Measurements from ENCODE around the gene FEM1B. TPM values are rescaled to one million over a fixed set of nuclear protein-coding genes. Genes with fewer than 3 reads are reported as not detected.
A peak's percentile ranks its signal among the peaks of the same experiment; 100 is the strongest.

FEM1B gene
- total and polyA plus RNA-seq, 7 donors = 11.4 to 64.2 (median 54.7) TPM

- no peak for DNase-seq
- H3K9me3 ChIP-seq = no peaks in the 10 kb centered on the region
- H3K36me3 ChIP-seq = no peaks in the 10 kb centered on the region
- no peaks in the 10 kb centered on the region for H3K27me3 ChIP-seq
- no peak overlapping the region for H3K27ac ChIP-seq
- 47 to 48% methylated on average over 3 of the region's 3 CpGs for WGBS, 2 donors
- intact Hi-C loops (cut with DNase I) = no loop called here
- H3K4me1 ChIP-seq = peaks cover 0 to 26% (median 19%) of the 10 kb centered on the region in 4 donors
- TF ChIP-seq EP300 (IDR thresholded peaks at IDR 0.05) = no peak
- TF ChIP-seq POLR2AphosphoS5 (IDR thresholded peaks at IDR 0.05) = no peak
- TF ChIP-seq CTCF (IDR thresholded peaks at IDR 0.05) = no peak
- no peak for TF ChIP-seq POLR2A (IDR thresholded peaks at IDR 0.05)
- H3K4me3 ChIP-seq = no peak overlapping the region
Observed at GRCh38 chr15:68268405-68268804, 9.1 kb upstream of the FEM1B start.

GRCh38 chr15:68271854-68272471 is 5.6 kb upstream of the FEM1B start:
- H3K4me1 ChIP-seq = peaks cover 0 to 57% (median 29%) of the 10 kb centered on the region in 4 donors
- WGBS, 2 donors = 72 to 77% methylated on average over 11 of the region's 11 CpGs
- no peak for DNase-seq

GRCh38 chr15:68272721-68273271 is 4.7 kb upstream of the FEM1B start:
- Histone ChIP-seq H3K4me3 (no peak overlapping the region), H3K4me1 (peaks cover 0 to 57% (median 29%) of the 10 kb centered on the region in 4 donors), H3K36me3 (no peaks in the 10 kb centered on the region), H3K27ac (peak overlapping the region; percentile 81 to 98 (median 84)), H3K27me3 (no peaks in the 10 kb centered on the region), H3K9me3 (no peaks in the 10 kb centered on the region)
- 83 to 84% methylated on average over 1 of the region's 1 CpG for WGBS, 2 donors
- DNase-seq = no peak
- intact Hi-C loops (cut with DNase I) = no loop called here
- no peak for TF ChIP-seq POLR2A (IDR thresholded peaks at IDR 0.05)
- no peak for TF ChIP-seq CTCF (IDR thresholded peaks at IDR 0.05)
- TF ChIP-seq EP300 (IDR thresholded peaks at IDR 0.05) = no peak
- peak in 1 of 4 donors; percentile 22 for TF ChIP-seq POLR2AphosphoS5 (IDR thresholded peaks at IDR 0.05)

More at GRCh38 chr15:68271854-68272471, 5.6 kb upstream of the FEM1B start:
- Histone ChIP-seq H3K4me3 (peak overlapping the region in 1 of 4 donors; percentile 4), H3K27me3 (no peaks in the 10 kb centered on the region), H3K9me3 (no peaks in the 10 kb centered on the region), H3K36me3 (no peaks in the 10 kb centered on the region), H3K27ac (peak overlapping the region; percentile 81 to 98 (median 84))
- TF ChIP-seq POLR2AphosphoS5 (IDR thresholded peaks at IDR 0.05) (peak in 1 of 4 donors; percentile 17), EP300 (IDR thresholded peaks at IDR 0.05) (no peak)
- intact Hi-C loops (cut with DNase I) = no loop called here

GRCh38 chr15:68274201-68274848 is 3.2 kb upstream of the FEM1B start:
- intact Hi-C loops (cut with DNase I) = no loop called here
- H3K36me3 ChIP-seq = no peaks in the 10 kb centered on the region
- H3K27ac ChIP-seq = peak overlapping the region; percentile 81 to 98 (median 91)
- TF ChIP-seq POLR2A (IDR thresholded peaks at IDR 0.05) (no peak), EP300 (IDR thresholded peaks at IDR 0.05) (no peak)
- WGBS, 2 donors = 63 to 75% methylated on average over 5 of the region's 5 CpGs
- no peak for DNase-seq
- H3K4me1 ChIP-seq = peaks cover 0 to 57% (median 32%) of the 10 kb centered on the region in 4 donors
- H3K9me3 ChIP-seq = no peaks in the 10 kb centered on the region
- H3K27me3 ChIP-seq = no peaks in the 10 kb centered on the region
- H3K4me3 ChIP-seq = no peak overlapping the region

- no peaks in the 10 kb centered on the region for H3K36me3 ChIP-seq
- 66 to 78% methylated on average over 3 of the region's 3 CpGs for WGBS, 2 donors
- peaks cover 0 to 63% (median 41%) of the 10 kb centered on the region in 4 donors for H3K4me1 ChIP-seq
- H3K9me3 ChIP-seq = no peaks in the 10 kb centered on the region
- DNase-seq = no peak
- intact Hi-C loops (cut with DNase I) = loop anchor here (5.0 kb wide), 1 partner anchor 438 kb away; no protein-coding TSS in a partner anchor
- H3K27me3 ChIP-seq = no peaks in the 10 kb centered on the region
- TF ChIP-seq EP300 (IDR thresholded peaks at IDR 0.05) (no peak), POLR2AphosphoS5 (IDR thresholded peaks at IDR 0.05) (no peak), CTCF (IDR thresholded peaks at IDR 0.05) (no peak)
- no peak overlapping the region for H3K4me3 ChIP-seq
- H3K27ac ChIP-seq = peak overlapping the region; percentile 98 to 99 (median 98)
Observed at GRCh38 chr15:68275165-68275746, 2.3 kb upstream of the FEM1B start.

All from sigmoid colon (tissue), 7 donors.